T-cell (primary cell): Measurements from ENCODE around the gene VTI1A. TPM values are rescaled to one million over a fixed set of nuclear protein-coding genes. Genes with fewer than 3 reads are reported as not detected.
A peak's percentile ranks its signal among the peaks of the same experiment; 100 is the strongest.

Experiments
- ATAC-seq, 4 experiments: fragments of 200-7000 bp in 3 of 4; fragments of 150-1000 bp in 1 of 4; cut with Tn5 transposase; replicated peaks in 1 of 4; 1 replicate in 3 of 4; 2 replicates in 1 of 4; pipeline ENCODE4 v1.10.0; 2021; ENCODE audit warnings: moderate library complexity in 3 of 4, mild to moderate bottlenecking in 2 of 4, moderate number of reproducible peaks in 1 of 4
- CTCF ChIA-PET, 2 donors: fragments of 300-600 bp; sonication (Branson Sonifier 250); formaldehyde crosslinking; loops; one replicate each; lab custom pipeline; 2022; ENCODE audit warnings: antibody characterized with exemption in 2 of 2; lab: Charles Lee
- POLR2A ChIA-PET, 2 donors: fragments of 300-600 bp; sonication (Branson Sonifier 250); formaldehyde crosslinking; loops; one replicate each; lab custom pipeline; 2022; ENCODE audit warnings: antibody characterized with exemption in 2 of 2; lab: Charles Lee
- DNase-seq, 35 experiments: peaks; one replicate each; pipeline versions ENCODE4 v3.0.0 to v3.0.0-alpha.2; 2013 to 2023
- H3K27ac ChIP-seq: one replicate; pipeline ENCODE4 v1.5.1; 2013; ENCODE audit warnings: low read length
- H3K27me3 ChIP-seq, 2 experiments: replicated peaks in 1 of 2; 1 replicate in 1 of 2; 2 replicates in 1 of 2; pipeline versions ENCODE4 v1.6.1 to v1.7.0; 2013; ENCODE audit warnings: low read length in 1 of 2, mixed read lengths in 1 of 2; ENCODE audit not compliant: control insufficient read depth in 2 of 2, insufficient read depth in 2 of 2; ENCODE audit errors: extremely low read depth in 1 of 2
- H3K36me3 ChIP-seq, 2 donors: 1 replicate in 1 of 2; 2 replicates in 1 of 2; pipeline versions ENCODE4 v1.6.1 to v1.7.0; 2013; ENCODE audit warnings: low read length in 1 of 2; ENCODE audit not compliant: control insufficient read depth in 2 of 2, insufficient read depth in 1 of 2; ENCODE audit errors: extremely low read depth in 1 of 2
- H3K4me1 ChIP-seq, 2 experiments: 1 replicate in 1 of 2; 2 replicates in 1 of 2; pipeline versions ENCODE4 v1.6.1 to v1.7.0; 2013; ENCODE audit warnings: low read length in 2 of 2, mixed read lengths in 1 of 2; ENCODE audit not compliant: insufficient read depth in 2 of 2, control insufficient read depth in 1 of 2; ENCODE audit errors: extremely low read depth in 1 of 2
- H3K4me3 ChIP-seq, 2 donors: 1 replicate in 1 of 2; 2 replicates in 1 of 2; pipeline versions ENCODE4 v1.5.1 to v1.7.0; 2013; ENCODE audit warnings: mild to moderate bottlenecking in 2 of 2, low read length in 1 of 2, moderate library complexity in 1 of 2; ENCODE audit not compliant: control insufficient read depth in 1 of 2; ENCODE audit errors: extremely low read depth in 1 of 2
- H3K9me3 ChIP-seq: 2 replicates; pipeline ENCODE4 v1.7.0; 2013
- H3K27ac Mint-ChIP-seq, 2 donors: one replicate each; pipeline ENCODE4 v1.8.0; 2020 to 2021; ENCODE audit warnings: mild to moderate bottlenecking in 2 of 2, mixed read lengths in 2 of 2
- H3K27me3 Mint-ChIP-seq, 2 donors: one replicate each; pipeline ENCODE4 v1.8.0; 2021 to 2022; ENCODE audit warnings: mixed read lengths in 2 of 2
- H3K36me3 Mint-ChIP-seq: one replicate; pipeline ENCODE4 v1.8.0; 2021; ENCODE audit warnings: mixed read lengths
- H3K4me1 Mint-ChIP-seq, 3 donors: one replicate each; pipeline ENCODE4 v1.8.0; 2020 to 2022; ENCODE audit warnings: mixed read lengths in 3 of 3, mild to moderate bottlenecking in 1 of 3
- H3K4me3 Mint-ChIP-seq, 3 donors: one replicate each; pipeline ENCODE4 v1.8.0; 2020 to 2022; ENCODE audit warnings: mild to moderate bottlenecking in 3 of 3, mixed read lengths in 3 of 3, moderate library complexity in 3 of 3
- H3K9me3 Mint-ChIP-seq, 3 donors: one replicate each; pipeline ENCODE4 v1.8.0; 2020 to 2022; ENCODE audit warnings: mixed read lengths in 3 of 3
- WGBS: methylation state at CpG from one replicate; pipeline ENCODE4 v1.1.5; 2013; ENCODE audit warnings: missing lambda C conversion rate; ENCODE audit not compliant: insufficient coverage; 5-methylcytosine and 5-hydroxymethylcytosine counted together
- total RNA-seq, 35 experiments: library from RNA in 6 of 35; stranded (reverse) in 6 of 35; fragments of 120-200 nt in 1 of 35; gene quantifications; one replicate each; pipeline versions ENCODE4 v1.2.1 to v1.2.4 and lab custom pipeline; 2013 to 2026

VTI1A gene
- total RNA-seq, 5 donors from 2014 or later (not counting 1 experiment from before 2014, with no cell fraction given), result 41.3 to 53.6 (median 43.5) TPM

GRCh38 chr10:112812586-112812985 is 365.6 kb downstream of the VTI1A start:
- ChIA-PET POLR2A (interaction anchor here in 1 of 2 donors (0.6 kb wide), 1 partner anchor 51 kb away, joined by 6 read pairs; no protein-coding TSS in a partner anchor), CTCF (interaction anchor here in 1 of 2 donors (0.6 kb wide), 1 partner anchor 528 kb away, joined by 3 read pairs; no protein-coding TSS in a partner anchor)
- Histone ChIP-seq H3K36me3 (peaks cover 4% of the 10 kb centered on the region in 2 donors), H3K27ac (no peak overlapping the region), H3K4me3 (no peak overlapping the region), H3K27me3 (no peaks in the 10 kb centered on the region), H3K4me1 (no peaks in the 10 kb centered on the region), H3K9me3 (no peaks in the 10 kb centered on the region)
- peaks cover 56% of the 10 kb centered on the region for H3K36me3 Mint-ChIP-seq
- H3K27ac Mint-ChIP-seq, result no peak overlapping the region
- no peak overlapping the region for H3K4me3 Mint-ChIP-seq
- no peak for DNase-seq
- no peaks in the 10 kb centered on the region for H3K4me1 Mint-ChIP-seq
- H3K9me3 Mint-ChIP-seq, result no peaks in the 10 kb centered on the region
- 80% methylated on average over 1 of the region's 3 CpGs for WGBS
- H3K27me3 Mint-ChIP-seq, result no peaks in the 10 kb centered on the region
- ATAC-seq, result no peak

GRCh38 chr10:112813866-112814591 is 367.0 kb downstream of the VTI1A start:
- no peaks in the 10 kb centered on the region for H3K4me1 Mint-ChIP-seq
- CTCF ChIA-PET, result no interaction called here
- H3K27ac Mint-ChIP-seq, result no peak overlapping the region
- H3K27me3 Mint-ChIP-seq, result no peaks in the 10 kb centered on the region
- no peaks in the 10 kb centered on the region for H3K9me3 Mint-ChIP-seq
- DNase-seq, result no peak
- ATAC-seq, result no peak
- H3K36me3 Mint-ChIP-seq, result peaks cover 61% of the 10 kb centered on the region
- H3K27ac ChIP-seq, result no peak overlapping the region
- no peak overlapping the region for H3K4me3 ChIP-seq
- no peaks in the 10 kb centered on the region for H3K27me3 ChIP-seq
- WGBS, result 72% methylated on average over 11 of the region's 16 CpGs
- H3K4me3 Mint-ChIP-seq, result no peak overlapping the region
- H3K4me1 ChIP-seq, result no peaks in the 10 kb centered on the region
- POLR2A ChIA-PET, result no interaction called here
- no peaks in the 10 kb centered on the region for H3K9me3 ChIP-seq
- H3K36me3 ChIP-seq, result peaks cover 0 to 4% of the 10 kb centered on the region in 2 donors

GRCh38 chr10:112815269-112816032 is 368.4 kb downstream of the VTI1A start:
- peaks cover 58% of the 10 kb centered on the region for H3K36me3 Mint-ChIP-seq
- no peaks in the 10 kb centered on the region for H3K27me3 ChIP-seq
- CTCF ChIA-PET, result interaction anchor here in 1 of 2 donors (0.5 kb wide), 1 partner anchor 491 kb away, joined by 4 read pairs; no protein-coding TSS in a partner anchor

GRCh38 chr10:112816033-112816430 is 369.0 kb downstream of the VTI1A start:
- Mint-ChIP-seq H3K4me3 (no peak overlapping the region), H3K9me3 (no peaks in the 10 kb centered on the region), H3K36me3 (peaks cover 56% of the 10 kb centered on the region), H3K4me1 (no peaks in the 10 kb centered on the region), H3K27ac (no peak overlapping the region), H3K27me3 (no peaks in the 10 kb centered on the region)
- Histone ChIP-seq H3K36me3 (peaks cover 3 to 7% of the 10 kb centered on the region in 2 donors), H3K4me1 (no peaks in the 10 kb centered on the region), H3K9me3 (no peaks in the 10 kb centered on the region), H3K4me3 (no peak overlapping the region), H3K27ac (no peak overlapping the region), H3K27me3 (no peaks in the 10 kb centered on the region)
- DNase-seq (no peak), ATAC-seq (no peak)
- ChIA-PET POLR2A (no interaction called here), CTCF (interaction anchor here in 1 of 2 donors (0.6 kb wide), 1 partner anchor 137 kb away, joined by 5 read pairs; no protein-coding TSS in a partner anchor)
- 80% methylated on average over 1 of the region's 4 CpGs for WGBS

More at GRCh38 chr10:112815269-112816032, 368.4 kb downstream of the VTI1A start:
- DNase-seq, result no peak
- Histone ChIP-seq H3K4me1 (no peaks in the 10 kb centered on the region), H3K9me3 (no peaks in the 10 kb centered on the region), H3K4me3 (no peak overlapping the region), H3K27ac (no peak overlapping the region), H3K36me3 (peaks cover 3 to 7% of the 10 kb centered on the region in 2 donors)
- 69% methylated on average over 10 of the region's 16 CpGs for WGBS
- Mint-ChIP-seq H3K9me3 (no peaks in the 10 kb centered on the region), H3K27ac (peak overlapping the region in 1 of 2 donors; percentile 39), H3K27me3 (no peaks in the 10 kb centered on the region), H3K4me3 (no peak overlapping the region), H3K4me1 (no peaks in the 10 kb centered on the region)
- no peak for ATAC-seq
- POLR2A ChIA-PET, result no interaction called here

- no peaks in the 10 kb centered on the region for H3K4me1 Mint-ChIP-seq
- no peaks in the 10 kb centered on the region for H3K9me3 Mint-ChIP-seq
- no peak for DNase-seq
- Histone ChIP-seq H3K4me1 (no peaks in the 10 kb centered on the region), H3K36me3 (peaks cover 3 to 7% of the 10 kb centered on the region in 2 donors), H3K27me3 (no peaks in the 10 kb centered on the region), H3K4me3 (no peak overlapping the region), H3K9me3 (no peaks in the 10 kb centered on the region), H3K27ac (no peak overlapping the region)
- no peaks in the 10 kb centered on the region for H3K27me3 Mint-ChIP-seq
- no peak overlapping the region for H3K4me3 Mint-ChIP-seq
- no peak for ATAC-seq
- H3K36me3 Mint-ChIP-seq, result peaks cover 56% of the 10 kb centered on the region
- H3K27ac Mint-ChIP-seq, result no peak overlapping the region
- CTCF ChIA-PET, result no interaction called here
- 94% methylated on average over 13 of the region's 13 CpGs for WGBS
- POLR2A ChIA-PET, result no interaction called here
Observed at GRCh38 chr10:112816891-112817290, 369.9 kb downstream of the VTI1A start.

GRCh38 chr10:112817981-112818777 is 371.2 kb downstream of the VTI1A start:
- 100% methylated on average over 4 of the region's 14 CpGs for WGBS
- Histone ChIP-seq H3K36me3 (peaks cover 3 to 7% of the 10 kb centered on the region in 2 donors), H3K27me3 (no peaks in the 10 kb centered on the region), H3K9me3 (no peaks in the 10 kb centered on the region), H3K4me1 (no peaks in the 10 kb centered on the region), H3K4me3 (no peak overlapping the region), H3K27ac (no peak overlapping the region)
- ATAC-seq (no peak), DNase-seq (no peak)
- CTCF ChIA-PET, result no interaction called here
- Mint-ChIP-seq H3K27ac (no peak overlapping the region), H3K9me3 (no peaks in the 10 kb centered on the region), H3K4me1 (no peaks in the 10 kb centered on the region), H3K4me3 (no peak overlapping the region), H3K27me3 (no peaks in the 10 kb centered on the region), H3K36me3 (peaks cover 64% of the 10 kb centered on the region)
- POLR2A ChIA-PET, result interaction anchor here in 1 of 2 donors (0.6 kb wide), 1 partner anchor 138 kb away, joined by 6 read pairs; no protein-coding TSS in a partner anchor
